Spleen (tissue), 7 donors: ENCODE data around the gene COL23A1.

Experiments used
- POLR2A ChIP-seq, 3 donors: fragments of 450-650 bp; IDR thresholded peaks; one replicate each; pipeline ENCODE4 v1.5.1; 2017; ENCODE audit warnings: antibody characterized with exemption in 3 of 3, mild to moderate bottlenecking in 1 of 3
- TF ChIP-seq, protein P1 (sequence below), 11 experiments: fragments of 200-600 bp in 7 of 11; fragments of 450-650 bp in 4 of 11; sonication (generic) in 4 of 11; IDR thresholded peaks in 8 of 11; conservative IDR thresholded peaks in 3 of 11; 1 replicate in 7 of 11; 2 replicates in 4 of 11; pipeline versions ENCODE4 v1.4.0 to v1.8.0; 2016 to 2021; ENCODE audit warnings: antibody characterized with exemption in 11 of 11, inconsistent platforms in 4 of 11, mild to moderate bottlenecking in 1 of 11
- donor health status: DM: no; HTN: no; CAD: no; lungs with moderate emphysema.
- donor health status: DM: no; HTN: no; CAD: no.
- donor health status: DM: no; HTN: no; CAD: no.

DNA sequence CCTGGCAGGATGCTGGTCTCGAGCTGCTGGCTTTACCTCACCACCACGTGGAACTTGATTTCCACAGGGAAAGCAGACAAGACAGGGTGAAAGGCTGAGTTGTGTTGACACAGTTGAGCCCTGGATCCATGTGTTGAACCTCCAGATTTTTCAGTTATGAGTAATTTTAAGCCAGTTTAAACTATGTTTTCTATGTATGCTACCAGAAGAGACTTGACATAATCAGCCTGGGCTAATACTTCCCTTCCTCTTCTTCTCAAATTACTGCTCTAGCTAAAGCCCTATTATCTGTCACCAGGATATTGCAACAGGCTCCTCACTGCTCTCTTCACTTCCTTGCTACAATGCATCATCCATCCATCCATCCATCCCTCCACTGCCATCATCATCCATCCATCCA lies 345.6 kb downstream of the COL23A1 start:
- TF ChIP-seq, protein P1, sequence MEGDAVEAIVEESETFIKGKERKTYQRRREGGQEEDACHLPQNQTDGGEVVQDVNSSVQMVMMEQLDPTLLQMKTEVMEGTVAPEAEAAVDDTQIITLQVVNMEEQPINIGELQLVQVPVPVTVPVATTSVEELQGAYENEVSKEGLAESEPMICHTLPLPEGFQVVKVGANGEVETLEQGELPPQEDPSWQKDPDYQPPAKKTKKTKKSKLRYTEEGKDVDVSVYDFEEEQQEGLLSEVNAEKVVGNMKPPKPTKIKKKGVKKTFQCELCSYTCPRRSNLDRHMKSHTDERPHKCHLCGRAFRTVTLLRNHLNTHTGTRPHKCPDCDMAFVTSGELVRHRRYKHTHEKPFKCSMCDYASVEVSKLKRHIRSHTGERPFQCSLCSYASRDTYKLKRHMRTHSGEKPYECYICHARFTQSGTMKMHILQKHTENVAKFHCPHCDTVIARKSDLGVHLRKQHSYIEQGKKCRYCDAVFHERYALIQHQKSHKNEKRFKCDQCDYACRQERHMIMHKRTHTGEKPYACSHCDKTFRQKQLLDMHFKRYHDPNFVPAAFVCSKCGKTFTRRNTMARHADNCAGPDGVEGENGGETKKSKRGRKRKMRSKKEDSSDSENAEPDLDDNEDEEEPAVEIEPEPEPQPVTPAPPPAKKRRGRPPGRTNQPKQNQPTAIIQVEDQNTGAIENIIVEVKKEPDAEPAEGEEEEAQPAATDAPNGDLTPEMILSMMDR (IDR thresholded peaks at IDR 0.05 in 8 of 11, conservative IDR thresholded peaks at IDR 0.05 in 3 of 11): no peak
- TF ChIP-seq POLR2A (IDR thresholded peaks at IDR 0.05): no peak
